ENCODE measurements around the gene PKNOX2.

GRCh38 chr11:125124618-125124992, 39.9 kb upstream of the PKNOX2 start:
- TF ChIP-seq, protein P1, sequence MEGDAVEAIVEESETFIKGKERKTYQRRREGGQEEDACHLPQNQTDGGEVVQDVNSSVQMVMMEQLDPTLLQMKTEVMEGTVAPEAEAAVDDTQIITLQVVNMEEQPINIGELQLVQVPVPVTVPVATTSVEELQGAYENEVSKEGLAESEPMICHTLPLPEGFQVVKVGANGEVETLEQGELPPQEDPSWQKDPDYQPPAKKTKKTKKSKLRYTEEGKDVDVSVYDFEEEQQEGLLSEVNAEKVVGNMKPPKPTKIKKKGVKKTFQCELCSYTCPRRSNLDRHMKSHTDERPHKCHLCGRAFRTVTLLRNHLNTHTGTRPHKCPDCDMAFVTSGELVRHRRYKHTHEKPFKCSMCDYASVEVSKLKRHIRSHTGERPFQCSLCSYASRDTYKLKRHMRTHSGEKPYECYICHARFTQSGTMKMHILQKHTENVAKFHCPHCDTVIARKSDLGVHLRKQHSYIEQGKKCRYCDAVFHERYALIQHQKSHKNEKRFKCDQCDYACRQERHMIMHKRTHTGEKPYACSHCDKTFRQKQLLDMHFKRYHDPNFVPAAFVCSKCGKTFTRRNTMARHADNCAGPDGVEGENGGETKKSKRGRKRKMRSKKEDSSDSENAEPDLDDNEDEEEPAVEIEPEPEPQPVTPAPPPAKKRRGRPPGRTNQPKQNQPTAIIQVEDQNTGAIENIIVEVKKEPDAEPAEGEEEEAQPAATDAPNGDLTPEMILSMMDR (IDR thresholded peaks at IDR 0.05; ENCODE audit: low read depth, low read length, missing input control) = no peak
- TF ChIP-seq, protein P2, sequence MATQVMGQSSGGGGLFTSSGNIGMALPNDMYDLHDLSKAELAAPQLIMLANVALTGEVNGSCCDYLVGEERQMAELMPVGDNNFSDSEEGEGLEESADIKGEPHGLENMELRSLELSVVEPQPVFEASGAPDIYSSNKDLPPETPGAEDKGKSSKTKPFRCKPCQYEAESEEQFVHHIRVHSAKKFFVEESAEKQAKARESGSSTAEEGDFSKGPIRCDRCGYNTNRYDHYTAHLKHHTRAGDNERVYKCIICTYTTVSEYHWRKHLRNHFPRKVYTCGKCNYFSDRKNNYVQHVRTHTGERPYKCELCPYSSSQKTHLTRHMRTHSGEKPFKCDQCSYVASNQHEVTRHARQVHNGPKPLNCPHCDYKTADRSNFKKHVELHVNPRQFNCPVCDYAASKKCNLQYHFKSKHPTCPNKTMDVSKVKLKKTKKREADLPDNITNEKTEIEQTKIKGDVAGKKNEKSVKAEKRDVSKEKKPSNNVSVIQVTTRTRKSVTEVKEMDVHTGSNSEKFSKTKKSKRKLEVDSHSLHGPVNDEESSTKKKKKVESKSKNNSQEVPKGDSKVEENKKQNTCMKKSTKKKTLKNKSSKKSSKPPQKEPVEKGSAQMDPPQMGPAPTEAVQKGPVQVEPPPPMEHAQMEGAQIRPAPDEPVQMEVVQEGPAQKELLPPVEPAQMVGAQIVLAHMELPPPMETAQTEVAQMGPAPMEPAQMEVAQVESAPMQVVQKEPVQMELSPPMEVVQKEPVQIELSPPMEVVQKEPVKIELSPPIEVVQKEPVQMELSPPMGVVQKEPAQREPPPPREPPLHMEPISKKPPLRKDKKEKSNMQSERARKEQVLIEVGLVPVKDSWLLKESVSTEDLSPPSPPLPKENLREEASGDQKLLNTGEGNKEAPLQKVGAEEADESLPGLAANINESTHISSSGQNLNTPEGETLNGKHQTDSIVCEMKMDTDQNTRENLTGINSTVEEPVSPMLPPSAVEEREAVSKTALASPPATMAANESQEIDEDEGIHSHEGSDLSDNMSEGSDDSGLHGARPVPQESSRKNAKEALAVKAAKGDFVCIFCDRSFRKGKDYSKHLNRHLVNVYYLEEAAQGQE (IDR thresholded peaks at IDR 0.05) = no peak
- TF ChIP-seq HNF4A (conservative IDR thresholded peaks at IDR 0.05) (no peak), TAF1 (conservative IDR thresholded peaks at IDR 0.05) (no peak), EGR1 (IDR thresholded peaks at IDR 0.05; ENCODE audit: low read depth in 2 of 2) (no peak), FOXA1 (IDR thresholded peaks at IDR 0.05) (no peak), SP1 (IDR thresholded peaks at IDR 0.05) (no peak), RAD21 (IDR thresholded peaks at IDR 0.05) (no peak)
- TF ChIP-seq, protein P3, sequence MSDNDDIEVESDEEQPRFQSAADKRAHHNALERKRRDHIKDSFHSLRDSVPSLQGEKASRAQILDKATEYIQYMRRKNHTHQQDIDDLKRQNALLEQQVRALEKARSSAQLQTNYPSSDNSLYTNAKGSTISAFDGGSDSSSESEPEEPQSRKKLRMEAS (IDR thresholded peaks at IDR 0.05) = no peak
- TF ChIP-seq, protein P4, sequence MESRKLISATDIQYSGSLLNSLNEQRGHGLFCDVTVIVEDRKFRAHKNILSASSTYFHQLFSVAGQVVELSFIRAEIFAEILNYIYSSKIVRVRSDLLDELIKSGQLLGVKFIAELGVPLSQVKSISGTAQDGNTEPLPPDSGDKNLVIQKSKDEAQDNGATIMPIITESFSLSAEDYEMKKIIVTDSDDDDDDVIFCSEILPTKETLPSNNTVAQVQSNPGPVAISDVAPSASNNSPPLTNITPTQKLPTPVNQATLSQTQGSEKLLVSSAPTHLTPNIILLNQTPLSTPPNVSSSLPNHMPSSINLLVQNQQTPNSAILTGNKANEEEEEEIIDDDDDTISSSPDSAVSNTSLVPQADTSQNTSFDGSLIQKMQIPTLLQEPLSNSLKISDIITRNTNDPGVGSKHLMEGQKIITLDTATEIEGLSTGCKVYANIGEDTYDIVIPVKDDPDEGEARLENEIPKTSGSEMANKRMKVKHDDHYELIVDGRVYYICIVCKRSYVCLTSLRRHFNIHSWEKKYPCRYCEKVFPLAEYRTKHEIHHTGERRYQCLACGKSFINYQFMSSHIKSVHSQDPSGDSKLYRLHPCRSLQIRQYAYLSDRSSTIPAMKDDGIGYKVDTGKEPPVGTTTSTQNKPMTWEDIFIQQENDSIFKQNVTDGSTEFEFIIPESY (IDR thresholded peaks at IDR 0.05) = no peak
